Measurements from ENCODE around the gene ANKS1B.
"Not testable (repeated sequence)": the region's sequence is repeated elsewhere in the genome, so short reads cannot be mapped to it uniquely, and the experiment has no call there.

The ANKS1B gene

DNA sequence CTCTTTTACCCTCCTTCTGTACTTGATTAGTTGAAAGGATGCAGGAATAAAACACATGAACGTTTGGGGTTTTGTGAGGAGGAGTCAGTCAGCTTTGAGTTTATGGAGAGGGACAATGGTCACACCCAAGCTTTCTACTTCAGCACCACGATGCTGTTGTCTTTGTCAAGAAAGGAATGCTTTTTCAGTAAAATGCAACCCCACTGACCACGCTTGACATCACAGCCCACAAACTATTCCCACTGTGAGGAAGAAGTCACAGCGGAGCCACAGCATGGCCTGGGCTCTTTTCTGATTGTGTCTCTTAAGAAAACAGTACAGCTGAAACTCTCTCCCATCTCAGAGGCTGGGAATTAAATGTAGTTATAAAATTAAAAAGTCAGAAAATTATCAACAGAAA lies 1204.5 kb downstream of the ANKS1B start:
- no peak for DNase-seq

- no peak for DNase-seq
Observed at GRCh38 chr12:98772818-98773217, 1211.9 kb downstream of the ANKS1B start.

DNA sequence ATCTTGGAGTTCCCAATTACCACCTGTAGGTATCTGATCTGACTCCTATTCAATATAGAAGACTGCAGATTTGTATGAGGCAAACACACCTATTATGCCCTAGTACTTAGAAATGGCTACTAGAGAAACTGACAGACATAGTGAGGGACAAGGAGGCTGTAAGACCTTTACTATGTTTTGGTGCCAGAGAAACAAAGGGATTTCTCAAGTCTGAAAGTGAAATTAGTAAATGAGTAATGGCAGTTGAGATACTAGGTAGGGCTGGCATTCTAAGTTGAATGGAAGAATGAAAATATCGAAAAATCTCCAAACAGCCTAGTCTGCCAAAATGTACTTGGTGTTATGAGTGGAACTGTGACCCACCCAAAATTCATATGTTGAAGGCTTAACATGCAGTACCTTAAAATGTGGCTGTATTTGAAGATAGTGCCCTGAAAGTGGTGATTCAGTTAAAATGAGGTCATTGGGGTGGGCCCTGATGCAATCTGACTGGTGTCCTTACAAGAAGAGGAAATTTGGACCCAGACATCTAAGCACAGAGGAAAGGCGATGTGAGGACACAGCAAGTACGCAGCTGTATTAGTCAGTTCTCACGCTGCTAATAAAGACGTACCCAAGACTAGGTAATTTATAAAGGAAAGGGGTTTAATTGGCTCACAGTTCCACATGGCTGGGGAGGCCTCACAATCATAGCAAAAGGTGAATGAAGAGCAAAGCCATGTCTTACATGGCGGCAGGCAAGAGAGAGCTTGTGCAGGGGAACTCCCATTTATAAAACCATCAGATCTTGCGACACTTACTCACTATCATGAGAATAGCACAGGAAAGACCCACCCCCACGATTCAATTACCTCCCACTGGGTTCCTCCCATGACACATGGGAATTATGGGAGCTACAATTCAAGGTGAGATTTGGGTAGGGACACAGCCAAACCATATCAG lies 1212.7 kb downstream of the ANKS1B start:
- DNase-seq, result no peak

DNA sequence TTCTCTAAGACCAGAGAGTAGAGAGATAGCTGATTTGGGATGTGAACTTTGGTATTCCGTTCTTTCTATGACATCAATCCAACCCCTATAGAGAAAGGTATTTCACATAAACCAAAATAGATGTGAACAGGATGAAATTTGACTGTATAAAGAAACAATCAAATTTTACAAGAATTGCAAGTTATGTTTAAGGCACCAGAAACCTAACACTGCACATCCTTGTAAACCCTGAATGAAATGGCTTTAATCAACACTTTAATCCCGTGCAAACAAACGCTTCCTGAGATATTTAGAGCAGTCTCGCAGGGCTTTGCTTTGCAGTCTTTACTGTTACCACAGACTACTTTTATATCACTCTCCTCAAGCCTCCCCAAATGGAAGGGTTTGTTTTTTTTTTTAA lies 1214.5 kb downstream of the ANKS1B start:
- no peak for DNase-seq

DNA sequence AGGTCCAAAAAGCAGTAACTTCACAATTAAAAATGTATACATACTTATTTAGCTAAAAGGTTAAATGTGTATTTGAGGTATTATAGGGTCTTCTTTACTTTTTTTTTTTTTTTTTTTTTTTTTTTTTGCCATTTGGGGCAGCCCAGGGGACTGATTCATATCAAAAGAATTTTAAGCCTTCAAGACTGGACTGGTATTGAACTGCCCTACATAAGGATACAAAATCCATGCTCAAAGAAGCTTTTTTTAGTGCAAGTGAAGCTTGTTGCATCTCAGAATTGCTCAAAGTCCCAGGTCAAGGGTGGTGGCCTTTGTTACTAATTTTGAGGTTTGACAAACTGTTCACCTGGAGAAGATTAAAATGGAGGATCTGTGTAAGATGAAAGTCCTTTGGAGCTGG lies 1215.7 kb downstream of the ANKS1B start:
- DNase-seq, result no peak

DNA sequence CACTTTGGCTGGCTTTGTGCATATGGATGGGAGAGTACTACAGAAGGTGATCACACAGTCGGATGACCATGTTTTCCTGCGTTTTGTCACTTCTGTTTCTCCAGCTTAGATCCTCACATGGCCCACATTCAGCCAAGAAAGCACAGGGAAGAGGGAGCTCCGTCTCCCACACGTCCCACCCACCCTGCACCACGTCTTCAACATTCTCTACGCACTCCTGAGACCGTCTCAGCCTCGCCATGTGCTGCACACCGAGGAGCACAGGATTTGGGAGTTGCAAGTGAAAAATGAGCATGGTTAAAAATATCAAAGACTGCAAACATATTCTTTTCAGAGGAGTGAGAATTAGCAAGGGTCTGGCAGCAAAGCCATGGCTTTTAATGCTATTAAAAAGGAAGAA lies 1217.5 kb downstream of the ANKS1B start:
- no peak for DNase-seq

GRCh38 chr12:98763656-98764055 lies 1221.1 kb downstream of the ANKS1B start:
- DNase-seq, result no peak

GRCh38 chr12:98758331-98758730 lies 1226.4 kb downstream of the ANKS1B start:
- no peak for DNase-seq

GRCh38 chr12:98757455-98757854 lies 1227.3 kb downstream of the ANKS1B start:
- DNase-seq, result no peak

- DNase-seq, result not testable (repeated sequence)
Observed at GRCh38 chr12:98755855-98756254, 1228.9 kb downstream of the ANKS1B start.

- DNase-seq, result no peak
Observed at GRCh38 chr12:98754095-98754494, 1230.6 kb downstream of the ANKS1B start.

DNA sequence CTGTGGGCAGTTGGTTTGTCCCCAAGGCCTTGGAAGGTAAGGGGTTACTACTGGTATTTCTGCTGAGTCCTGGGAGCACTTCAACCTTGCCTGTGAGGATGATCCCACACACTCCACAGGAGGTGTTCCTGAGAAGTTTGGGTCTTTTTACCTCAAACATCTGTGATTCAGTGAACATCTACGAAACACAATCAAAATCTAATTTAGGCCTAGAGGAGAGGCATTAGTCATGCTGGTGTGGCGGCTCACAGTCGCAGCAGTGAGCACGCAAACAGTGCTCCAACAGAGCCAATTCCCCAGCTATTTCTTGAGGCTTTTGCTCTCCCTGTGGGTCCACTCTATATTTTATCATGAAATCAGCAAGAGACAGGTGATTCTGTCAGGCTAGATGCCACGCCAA lies 1232.0 kb downstream of the ANKS1B start:
- DNase-seq, result no peak

GRCh38 chr12:98751580-98752115 lies 1233.1 kb downstream of the ANKS1B start:
- DNase-seq, result no peak

DNA sequence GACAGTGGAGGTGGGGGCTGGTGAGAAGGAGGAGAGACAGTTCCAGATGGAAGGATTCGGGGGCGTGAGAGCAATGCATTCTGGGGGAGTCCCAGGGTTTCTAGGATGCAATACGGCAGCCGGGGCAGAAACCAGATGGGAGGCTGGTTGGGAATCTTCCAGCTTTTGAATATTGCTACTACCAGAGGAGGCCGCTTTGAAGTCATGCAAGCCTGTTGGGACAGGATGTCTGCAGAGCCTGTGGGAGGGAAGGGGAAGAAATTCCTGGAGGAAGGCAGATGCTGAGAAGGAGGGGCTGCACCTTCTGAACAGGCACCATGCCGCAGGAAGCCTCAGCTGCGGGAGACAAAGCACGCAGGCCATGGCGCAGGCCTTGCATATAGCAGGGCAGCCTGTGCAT lies 1234.2 kb downstream of the ANKS1B start:
- DNase-seq, result no peak

- DNase-seq, result no peak
Observed at GRCh38 chr12:98748463-98748862, 1236.3 kb downstream of the ANKS1B start.

DNA sequence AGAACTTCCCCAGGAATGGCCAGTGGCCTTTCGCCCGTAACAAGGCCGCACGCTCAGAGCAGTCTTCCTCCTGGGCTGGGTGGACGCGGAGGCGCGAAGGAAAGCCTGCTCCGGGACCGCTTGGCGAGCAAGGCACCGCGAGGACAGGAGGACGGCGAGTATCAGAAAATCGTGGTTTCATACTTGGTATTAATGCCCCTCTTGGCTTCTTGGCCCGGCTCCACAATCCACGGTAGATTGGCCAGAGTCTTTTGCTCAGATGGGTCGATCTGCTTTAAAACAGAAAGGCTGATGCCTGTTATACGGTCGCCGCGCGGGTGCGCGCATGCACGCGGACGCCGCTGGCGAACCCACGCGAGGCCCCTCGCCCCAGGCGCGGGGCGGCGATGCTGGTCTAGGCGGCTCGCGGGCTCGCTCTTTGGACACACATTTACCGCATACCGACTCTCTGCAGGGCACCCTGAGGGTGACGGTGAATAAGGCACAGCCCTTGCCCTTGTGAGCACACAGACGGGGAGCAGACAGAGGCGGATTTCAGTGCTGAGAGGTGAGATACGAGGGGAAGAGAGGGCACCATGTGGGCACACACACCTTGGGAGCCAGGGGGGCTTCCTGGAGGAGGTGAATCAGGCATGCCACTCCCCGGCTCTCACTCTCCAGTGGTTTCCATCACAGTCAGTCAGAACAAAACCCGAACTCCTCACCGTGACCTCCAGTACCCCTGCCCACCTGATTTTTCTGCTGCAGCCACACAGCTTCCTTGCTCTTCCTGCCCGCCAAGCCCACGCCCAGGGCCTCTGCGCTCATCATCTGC lies 1239.0 kb downstream of the ANKS1B start:
- DNase-seq, result peak; percentile 19

- DNase-seq, result peak; percentile 38
Observed at GRCh38 chr12:98744680-98745079, 1240.1 kb downstream of the ANKS1B start.

DNA sequence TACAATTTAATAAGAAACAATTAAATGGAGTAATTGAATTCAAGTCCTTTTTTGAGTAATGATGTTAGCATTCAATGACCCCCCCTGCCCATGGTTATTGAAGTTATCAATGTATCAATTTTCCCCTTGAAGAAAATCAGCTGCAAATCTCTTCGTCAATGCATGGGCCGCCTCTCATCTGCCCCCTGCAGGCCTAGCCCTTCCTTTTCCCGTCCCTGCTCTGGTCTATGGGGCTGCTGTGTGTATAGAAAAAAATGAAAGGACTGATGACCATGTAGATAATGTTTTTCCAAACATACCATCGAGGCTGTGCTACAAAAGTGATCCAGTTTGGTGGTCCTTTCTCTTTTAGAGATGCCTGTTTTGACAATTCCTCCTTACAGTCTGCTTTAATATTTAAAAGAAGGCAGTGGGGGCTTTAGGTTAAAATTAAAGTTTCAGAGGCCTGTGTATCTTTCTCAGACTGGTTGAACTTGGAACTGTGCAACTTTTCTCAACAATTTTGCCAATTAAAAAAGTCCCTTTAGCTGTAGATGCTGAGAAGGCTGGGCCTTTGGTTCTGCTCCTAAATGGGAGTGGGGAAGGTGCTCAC lies 1241.3 kb downstream of the ANKS1B start:
- peak; percentile 36 for DNase-seq

- no peak for DNase-seq
Observed at GRCh38 chr12:98741556-98742265, 1243.0 kb downstream of the ANKS1B start.

DNA sequence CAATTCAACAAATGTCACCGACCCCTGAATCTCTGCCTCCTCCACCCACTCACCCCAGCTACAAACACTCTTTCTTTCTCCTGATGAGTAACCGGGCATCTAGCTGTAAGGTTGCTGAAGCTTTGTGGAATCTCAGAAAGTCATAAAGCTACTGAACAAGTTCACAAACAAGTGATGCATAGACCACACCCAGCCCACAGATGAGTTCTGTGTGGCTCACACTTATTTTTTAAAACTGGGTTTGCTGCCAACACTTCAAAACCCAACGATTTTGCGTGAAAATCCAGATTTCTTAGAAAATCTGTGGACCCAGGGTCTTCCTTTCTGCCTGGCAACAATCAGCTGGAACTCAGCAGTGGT lies 1243.6 kb downstream of the ANKS1B start:
- no peak for DNase-seq

DNA sequence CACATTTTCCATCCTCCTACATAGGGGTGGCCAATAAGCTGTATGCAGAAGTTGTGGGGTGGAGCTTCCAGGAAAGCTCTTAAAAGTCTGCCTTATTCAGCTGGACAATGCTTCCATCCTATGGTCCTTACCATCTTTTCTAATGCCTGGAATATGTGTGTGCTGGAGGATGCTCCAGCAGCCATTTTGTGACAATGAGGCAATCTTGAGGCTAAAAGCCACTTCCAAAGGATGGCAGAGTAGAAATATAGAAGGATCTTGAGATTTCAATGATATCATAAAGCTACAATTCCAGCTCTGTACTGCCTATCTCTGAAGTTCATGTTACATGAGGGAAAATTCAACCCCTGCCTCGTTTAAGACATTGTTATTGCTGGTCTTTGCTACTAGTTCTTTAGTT lies 1244.0 kb downstream of the ANKS1B start:
- no peak for DNase-seq

- no peak for DNase-seq
Observed at GRCh38 chr12:98738539-98738938, 1246.2 kb downstream of the ANKS1B start.

DNA sequence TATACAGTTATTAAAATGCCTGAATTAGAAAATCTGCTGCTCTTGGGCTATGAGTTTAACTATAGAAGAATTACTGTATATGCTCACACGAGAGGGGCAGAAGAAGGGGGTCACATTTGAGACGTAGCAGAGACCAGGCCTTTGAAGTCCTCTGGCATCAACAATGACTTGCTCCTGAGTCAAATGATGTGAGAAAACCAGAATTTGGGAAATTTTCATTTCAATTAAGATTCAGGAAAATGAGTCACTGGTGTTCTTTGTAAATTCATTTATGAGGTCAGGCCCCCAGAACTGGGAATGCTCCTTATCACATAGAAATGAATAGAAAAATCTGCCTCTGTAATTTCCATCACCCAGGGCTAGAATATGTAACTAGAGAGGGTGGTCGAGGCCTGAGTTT lies 1246.7 kb downstream of the ANKS1B start:
- no peak for DNase-seq

All from CD4-positive, alpha-beta T cell treated with Interleukin-17A for 1 hour (primary cell).